Activated T-helper 1 cell treated with anti-CD3 and anti-CD28 coated beads, Interleukin-12 subunit alpha, Interleukin-12 subunit beta, Interleukin-2, Interleukin-4 antibody, amounts not matched to agents 30 ng/mL and 10 ng/mL and 1 ng/mL, durations not matched to agents 14 hours and 24 hours and 36 hours (primary cell): ENCODE measurements around the gene PKNOX2. TPM values are rescaled to one million over a fixed set of nuclear protein-coding genes. Genes with fewer than 3 reads are reported as not detected.

Experiments used
- DNase-seq: peaks from one replicate; pipeline ENCODE4 v3.0.0; 2021; ENCODE audit warnings: low spot score
- H3K27ac Mint-ChIP-seq: one replicate; pipeline ENCODE4 v1.8.0; 2021; ENCODE audit warnings: mild to moderate bottlenecking, mixed read lengths
- H3K27me3 Mint-ChIP-seq: one replicate; pipeline ENCODE4 v1.8.0; 2022; ENCODE audit warnings: mild to moderate bottlenecking, moderate library complexity, mixed read lengths; ENCODE audit not compliant: insufficient read depth
- H3K36me3 Mint-ChIP-seq: one replicate; pipeline ENCODE4 v1.8.0; 2021; ENCODE audit warnings: low read depth, mixed read lengths
- H3K4me1 Mint-ChIP-seq: one replicate; pipeline ENCODE4 v1.8.0; 2021; ENCODE audit warnings: low read depth, mixed read lengths
- H3K4me3 Mint-ChIP-seq: one replicate; pipeline ENCODE4 v1.8.0; 2021; ENCODE audit warnings: mild to moderate bottlenecking, moderate library complexity, mixed read lengths
- H3K9me3 Mint-ChIP-seq: one replicate; pipeline ENCODE4 v1.8.0; 2021; ENCODE audit warnings: mixed read lengths
- intact Hi-C: fragments of 100-400 bp; cut with micrococcal nuclease; formaldehyde crosslinking; loops from one replicate; pipeline ENCODE4 v1.15.1; 2024
- total RNA-seq: library from RNA; stranded (reverse); gene quantifications from 2 replicates; pipeline ENCODE4 v1.2.3, GENCODE V29; 2022

PKNOX2 gene
- total RNA-seq, 1 donor from 2014 or later, result not detected

- intact Hi-C loops, result no loop called here
- Mint-ChIP-seq H3K27me3 (peaks cover 7% of the 10 kb centered on the region), H3K9me3 (no peaks in the 10 kb centered on the region), H3K36me3 (no peaks in the 10 kb centered on the region), H3K4me3 (no peak overlapping the region), H3K27ac (no peak overlapping the region), H3K4me1 (no peaks in the 10 kb centered on the region)
- DNase-seq, result no peak
Observed at GRCh38 chr11:125389339-125390166, 225.0 kb downstream of the PKNOX2 start.

- peaks cover 6% of the 10 kb centered on the region for H3K27me3 Mint-ChIP-seq
Observed at GRCh38 chr11:125390946-125391345, 226.4 kb downstream of the PKNOX2 start.

GRCh38 chr11:125393331-125393730 is 228.8 kb downstream of the PKNOX2 start:
- Mint-ChIP-seq H3K36me3 (no peaks in the 10 kb centered on the region), H3K27me3 (peaks cover 13% of the 10 kb centered on the region), H3K4me1 (no peaks in the 10 kb centered on the region), H3K4me3 (no peak overlapping the region), H3K27ac (no peak overlapping the region), H3K9me3 (no peaks in the 10 kb centered on the region)
- intact Hi-C loops, result no loop called here
- DNase-seq, result no peak

More at GRCh38 chr11:125390946-125391345, 226.4 kb downstream of the PKNOX2 start:
- no peak for DNase-seq
- Mint-ChIP-seq H3K9me3 (no peaks in the 10 kb centered on the region), H3K27ac (no peak overlapping the region), H3K36me3 (no peaks in the 10 kb centered on the region), H3K4me3 (no peak overlapping the region), H3K4me1 (no peaks in the 10 kb centered on the region)
- intact Hi-C loops, result no loop called here

GRCh38 chr11:125394296-125394695 is 229.7 kb downstream of the PKNOX2 start:
- Mint-ChIP-seq H3K9me3 (no peaks in the 10 kb centered on the region), H3K4me3 (no peak overlapping the region), H3K36me3 (no peaks in the 10 kb centered on the region), H3K4me1 (no peaks in the 10 kb centered on the region), H3K27ac (no peak overlapping the region), H3K27me3 (peaks cover 13% of the 10 kb centered on the region)
- intact Hi-C loops, result no loop called here
- DNase-seq, result no peak

- Mint-ChIP-seq H3K4me1 (no peaks in the 10 kb centered on the region), H3K27me3 (peaks cover 20% of the 10 kb centered on the region), H3K4me3 (no peak overlapping the region), H3K9me3 (no peaks in the 10 kb centered on the region), H3K36me3 (no peaks in the 10 kb centered on the region), H3K27ac (no peak overlapping the region)
- intact Hi-C loops, result no loop called here
- DNase-seq, result no peak
Observed at GRCh38 chr11:125397421-125397820, 232.9 kb downstream of the PKNOX2 start.

GRCh38 chr11:125398475-125398874 is 233.9 kb downstream of the PKNOX2 start:
- H3K4me1 Mint-ChIP-seq, result no peaks in the 10 kb centered on the region
- H3K4me3 Mint-ChIP-seq, result no peak overlapping the region
- intact Hi-C loops, result no loop called here
- no peak overlapping the region for H3K27ac Mint-ChIP-seq
- DNase-seq, result no peak
- H3K27me3 Mint-ChIP-seq, result peaks cover 26% of the 10 kb centered on the region
- H3K9me3 Mint-ChIP-seq, result no peaks in the 10 kb centered on the region
- no peaks in the 10 kb centered on the region for H3K36me3 Mint-ChIP-seq

- Mint-ChIP-seq H3K4me1 (no peaks in the 10 kb centered on the region), H3K27ac (no peak overlapping the region), H3K9me3 (no peaks in the 10 kb centered on the region), H3K36me3 (no peaks in the 10 kb centered on the region), H3K4me3 (no peak overlapping the region), H3K27me3 (peaks cover 26% of the 10 kb centered on the region)
- DNase-seq, result no peak
- intact Hi-C loops, result no loop called here
Observed at GRCh38 chr11:125398994-125399640, 234.6 kb downstream of the PKNOX2 start.

- H3K4me3 Mint-ChIP-seq, result no peak overlapping the region
- DNase-seq, result no peak
- H3K27me3 Mint-ChIP-seq, result peaks cover 29% of the 10 kb centered on the region
- peaks cover 2% of the 10 kb centered on the region for H3K4me1 Mint-ChIP-seq
- H3K9me3 Mint-ChIP-seq, result no peaks in the 10 kb centered on the region
- no peak overlapping the region for H3K27ac Mint-ChIP-seq
- no peaks in the 10 kb centered on the region for H3K36me3 Mint-ChIP-seq
- intact Hi-C loops, result loop anchor here (10.0 kb wide), 1 partner anchor 235 kb away; the partner anchor contains the start of gene PKNOX2
Observed at GRCh38 chr11:125399945-125400344, 235.4 kb downstream of the PKNOX2 start.

- no peaks in the 10 kb centered on the region for H3K9me3 Mint-ChIP-seq
- H3K27me3 Mint-ChIP-seq, result peaks cover 30% of the 10 kb centered on the region
- intact Hi-C loops, result loop anchor here (10.0 kb wide), 1 partner anchor 236 kb away; the partner anchor contains the start of gene PKNOX2
- no peak overlapping the region for H3K4me3 Mint-ChIP-seq
- no peak overlapping the region for H3K27ac Mint-ChIP-seq
- H3K36me3 Mint-ChIP-seq, result no peaks in the 10 kb centered on the region
- peaks cover 7% of the 10 kb centered on the region for H3K4me1 Mint-ChIP-seq
- no peak for DNase-seq
Observed at GRCh38 chr11:125401235-125401634, 236.7 kb downstream of the PKNOX2 start.

GRCh38 chr11:125401746-125402145 is 237.2 kb downstream of the PKNOX2 start:
- intact Hi-C loops, result loop anchor here (10.0 kb wide), 1 partner anchor 237 kb away; the partner anchor contains the start of gene PKNOX2
- H3K4me3 Mint-ChIP-seq, result no peak overlapping the region
- peaks cover 34% of the 10 kb centered on the region for H3K27me3 Mint-ChIP-seq
- H3K36me3 Mint-ChIP-seq, result no peaks in the 10 kb centered on the region
- H3K9me3 Mint-ChIP-seq, result no peaks in the 10 kb centered on the region
- DNase-seq, result no peak
- no peak overlapping the region for H3K27ac Mint-ChIP-seq
- H3K4me1 Mint-ChIP-seq, result peaks cover 7% of the 10 kb centered on the region

- Mint-ChIP-seq H3K27ac (no peak overlapping the region), H3K27me3 (peaks cover 32% of the 10 kb centered on the region), H3K36me3 (no peaks in the 10 kb centered on the region), H3K4me1 (peaks cover 7% of the 10 kb centered on the region), H3K4me3 (no peak overlapping the region), H3K9me3 (no peaks in the 10 kb centered on the region)
- intact Hi-C loops, result loop anchor here (10.0 kb wide), 1 partner anchor 238 kb away; the partner anchor contains the start of gene PKNOX2
- DNase-seq, result no peak
Observed at GRCh38 chr11:125402435-125402834, 237.9 kb downstream of the PKNOX2 start.

GRCh38 chr11:125404157-125404810 is 239.7 kb downstream of the PKNOX2 start:
- H3K27me3 Mint-ChIP-seq, result peaks cover 39% of the 10 kb centered on the region
- H3K4me3 Mint-ChIP-seq, result no peak overlapping the region
- H3K9me3 Mint-ChIP-seq, result no peaks in the 10 kb centered on the region
- H3K27ac Mint-ChIP-seq, result no peak overlapping the region
- H3K36me3 Mint-ChIP-seq, result no peaks in the 10 kb centered on the region
- no peak for DNase-seq
- peaks cover 7% of the 10 kb centered on the region for H3K4me1 Mint-ChIP-seq
- intact Hi-C loops, result loop anchor here (10.0 kb wide), 1 partner anchor 239 kb away; the partner anchor contains the start of gene PKNOX2
